Stimulated activated CD8-positive, alpha-beta memory T cell treated with anti-CD3 and anti-CD28 coated beads, Interleukin-2, amount 100 ng/mL, for 1 hour (primary cell): ENCODE measurements around the gene AGAP1.

ENCODE experiments used
- DNase-seq, 2 donors: peaks; one replicate each; pipeline ENCODE4 v3.0.0-alpha.2; 2020; ENCODE audit warnings: low read depth in 2 of 2

AGAP1 gene

DNA sequence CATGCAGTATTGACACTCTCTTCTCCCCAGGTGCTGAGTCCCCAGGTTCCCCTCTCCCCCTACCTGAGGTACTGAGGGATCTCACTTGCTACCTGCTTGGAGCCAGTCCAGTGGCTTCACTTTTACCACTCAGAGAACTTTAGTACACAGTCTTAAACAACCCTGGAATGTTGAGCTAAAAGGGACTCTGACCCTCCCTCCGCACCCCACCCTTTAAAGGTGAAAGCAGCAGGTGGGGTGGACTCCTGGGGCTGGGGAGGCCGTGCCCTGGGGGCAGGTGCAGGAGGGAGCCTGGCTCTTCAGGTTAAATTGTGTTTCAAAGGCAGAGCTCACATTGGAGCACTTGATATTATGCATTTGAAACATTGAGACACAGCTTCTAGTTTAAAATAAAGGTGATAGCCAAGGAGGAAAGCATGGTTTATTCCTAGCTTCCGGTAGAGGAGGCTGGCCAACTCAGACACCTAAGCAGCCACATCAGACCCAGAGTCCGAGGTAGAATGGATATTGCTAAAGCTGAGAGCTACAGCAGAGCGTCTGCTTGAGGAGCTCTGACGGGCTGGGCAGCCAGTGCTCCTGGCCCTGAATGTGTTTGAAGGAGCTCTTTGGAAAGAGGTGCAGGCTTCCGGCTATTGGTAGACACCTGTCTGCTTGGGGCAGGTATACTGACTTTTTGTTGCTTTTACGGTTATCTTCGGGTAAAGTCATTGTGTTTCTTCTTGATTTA lies 196.4 kb downstream of the AGAP1 start:
- DNase-seq: no peak

DNA sequence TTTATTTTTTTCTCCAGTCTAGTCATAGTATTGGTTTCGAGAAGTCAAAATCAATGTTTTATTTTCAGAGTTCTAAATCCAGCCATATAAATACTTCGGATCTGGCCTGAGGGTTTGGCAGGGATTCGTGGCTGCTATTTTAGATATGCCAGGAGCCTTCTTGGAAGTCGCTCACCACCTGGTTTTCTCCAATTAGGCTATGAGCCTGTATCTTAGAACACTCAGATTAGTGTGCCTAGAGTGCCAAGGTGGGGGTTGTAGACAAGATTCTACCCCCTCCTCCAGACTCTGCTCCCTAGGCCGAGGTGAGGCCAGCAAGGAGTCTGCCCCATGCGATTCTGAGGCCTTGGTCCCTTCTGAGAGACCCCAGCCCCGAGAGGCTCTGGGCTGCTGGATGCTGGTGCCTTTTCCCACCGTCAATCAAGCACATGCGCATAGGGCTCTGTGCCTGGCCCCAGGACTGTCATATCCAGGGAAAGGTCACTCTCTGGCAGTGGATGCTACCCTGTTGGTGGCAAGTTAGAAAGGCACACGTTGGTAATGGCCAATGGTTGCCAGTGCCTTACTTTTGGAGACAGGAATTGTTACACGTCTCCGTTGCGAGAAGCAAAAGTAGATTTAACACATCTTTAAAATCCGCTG lies 197.1 kb downstream of the AGAP1 start:
- DNase-seq: no peak

DNA sequence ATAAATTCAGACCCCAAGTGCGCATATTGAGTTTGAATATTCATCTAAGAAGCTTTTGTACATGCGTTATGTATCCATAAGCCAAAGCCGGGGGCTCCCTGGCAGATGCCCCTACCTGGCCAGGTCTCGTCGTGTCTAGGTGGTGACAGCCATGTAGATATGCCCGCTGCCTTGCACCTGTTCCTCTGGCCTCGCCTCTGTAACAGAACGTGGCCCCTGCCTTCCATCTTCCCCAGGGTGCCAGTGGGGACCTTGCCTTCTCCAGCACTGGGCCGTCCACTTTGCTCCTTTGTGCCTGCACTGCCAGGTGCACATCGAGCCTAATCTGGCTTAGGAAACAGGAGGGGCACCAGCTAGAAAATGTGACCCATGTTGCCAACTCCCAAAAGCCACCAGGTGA lies 198.2 kb downstream of the AGAP1 start:
- no peak for DNase-seq

DNA sequence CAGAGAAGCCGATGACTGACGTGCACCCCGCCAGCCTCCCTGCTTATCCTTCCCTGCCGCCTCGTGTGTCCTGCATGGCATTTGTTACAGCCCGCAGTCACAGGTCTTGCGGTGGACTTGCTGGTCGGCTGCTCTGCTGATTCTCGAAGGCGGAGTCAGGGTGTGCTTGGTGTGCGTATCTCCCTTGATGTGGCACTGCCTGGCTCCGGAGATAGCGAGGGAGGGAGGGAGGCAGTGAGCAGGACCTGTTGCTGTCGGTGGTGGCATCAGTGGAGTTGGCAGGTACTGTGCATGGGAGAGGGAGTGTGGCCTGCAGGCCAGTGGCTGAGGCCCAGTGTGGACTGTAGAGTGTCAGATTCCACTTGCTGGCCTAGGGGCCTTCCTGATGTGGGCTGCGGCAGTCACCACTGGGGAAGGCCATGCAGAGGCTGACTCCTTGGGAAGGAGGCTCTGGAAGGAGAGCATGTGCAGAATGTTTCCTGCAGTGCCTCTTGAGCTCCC lies 198.9 kb downstream of the AGAP1 start:
- DNase-seq: no peak

DNA sequence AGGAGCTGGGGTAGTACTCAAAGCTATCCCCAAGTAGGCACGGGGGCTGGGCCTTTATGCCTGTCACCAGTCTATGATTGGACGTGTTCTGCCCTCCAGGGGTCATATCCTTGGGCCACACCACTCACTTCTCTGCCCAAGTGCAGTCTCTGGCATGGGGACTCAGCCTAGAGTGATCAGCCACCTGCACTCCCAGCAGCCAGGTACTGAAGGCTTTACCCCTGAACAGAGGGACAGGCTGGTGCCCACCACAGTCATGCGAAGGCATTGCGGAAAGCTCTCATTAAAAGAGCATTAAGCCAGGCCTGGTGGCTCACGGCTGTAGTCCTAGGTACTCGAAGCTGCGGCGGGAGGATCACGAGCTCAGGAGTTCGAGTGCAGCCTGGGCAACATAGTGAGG lies 199.4 kb downstream of the AGAP1 start:
- no peak for DNase-seq

DNA sequence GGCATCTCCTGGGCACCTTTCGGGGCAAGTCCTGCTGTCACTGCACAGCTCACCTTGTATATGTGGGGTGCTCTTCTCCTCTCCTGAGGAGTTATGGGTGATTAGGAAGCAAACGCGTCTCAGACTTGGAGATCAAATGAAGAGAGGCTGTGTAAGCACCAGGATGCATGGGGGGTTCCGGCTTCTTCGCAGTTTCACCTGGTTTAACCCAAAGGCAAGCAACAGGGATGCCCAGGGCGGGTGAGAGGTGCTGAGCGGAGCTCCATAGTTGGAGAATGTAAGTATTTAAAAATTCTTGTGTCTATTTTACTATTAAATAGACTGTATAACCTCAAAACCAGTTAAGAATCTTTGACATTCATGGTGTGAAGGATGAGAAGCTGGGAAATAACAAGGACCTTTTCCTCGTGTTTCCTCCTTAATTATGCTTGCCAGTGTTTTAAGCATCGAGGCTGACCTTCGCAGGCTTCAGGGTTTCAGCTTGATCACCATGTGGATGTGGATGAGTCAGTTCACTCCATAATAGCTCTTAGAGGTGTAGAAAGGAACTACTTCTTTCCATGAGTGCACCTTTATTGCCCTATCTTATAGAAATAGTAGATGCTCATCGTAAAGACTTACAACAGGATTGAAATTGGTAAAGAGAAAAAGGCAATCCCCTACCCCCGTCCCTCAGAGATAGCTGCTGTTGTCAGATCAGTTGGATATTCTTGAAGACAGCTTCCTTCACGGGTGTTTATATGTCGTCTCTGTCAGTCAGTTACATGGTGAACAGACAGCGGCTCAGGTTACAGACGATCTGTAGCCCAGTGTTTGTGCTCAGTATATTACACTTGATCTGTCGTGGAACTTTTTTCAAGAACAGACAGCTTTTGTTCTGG lies 201.1 kb downstream of the AGAP1 start:
- no peak for DNase-seq

DNA sequence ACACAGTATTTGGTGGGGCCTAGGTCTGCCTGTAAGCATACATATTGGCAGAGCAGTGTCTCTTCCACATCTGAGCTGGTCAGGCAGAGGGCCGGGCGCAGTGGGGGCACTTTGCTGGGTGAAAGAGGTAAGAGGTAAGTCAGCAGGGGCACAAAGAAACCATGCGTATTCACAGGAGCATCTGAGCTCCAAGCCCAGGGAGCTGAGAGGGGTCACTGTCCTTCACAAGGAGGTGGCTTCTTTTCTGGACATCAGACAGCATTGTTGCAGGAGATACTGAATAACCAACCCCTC lies 201.7 kb downstream of the AGAP1 start:
- DNase-seq: no peak

DNA sequence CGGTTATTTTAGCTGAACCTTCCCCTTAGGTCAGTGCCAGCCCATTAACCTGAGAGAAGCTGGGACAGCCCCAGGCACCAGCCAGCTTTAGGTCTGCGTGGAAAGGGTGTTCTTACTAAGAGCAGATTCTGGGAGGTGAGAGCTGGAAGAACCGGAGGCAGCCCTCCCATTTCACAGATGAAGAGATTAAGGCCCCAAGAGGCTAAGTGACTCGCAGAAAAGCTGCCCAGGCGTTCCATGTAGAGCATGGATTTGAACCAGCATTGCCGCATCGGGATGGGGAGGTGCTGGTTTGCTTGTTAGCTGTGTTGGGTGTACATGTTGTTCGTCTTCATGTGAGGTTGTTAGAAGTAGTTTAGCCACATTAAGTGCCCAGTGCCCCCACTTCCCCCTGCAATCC lies 203.2 kb downstream of the AGAP1 start:
- no peak for DNase-seq

DNA sequence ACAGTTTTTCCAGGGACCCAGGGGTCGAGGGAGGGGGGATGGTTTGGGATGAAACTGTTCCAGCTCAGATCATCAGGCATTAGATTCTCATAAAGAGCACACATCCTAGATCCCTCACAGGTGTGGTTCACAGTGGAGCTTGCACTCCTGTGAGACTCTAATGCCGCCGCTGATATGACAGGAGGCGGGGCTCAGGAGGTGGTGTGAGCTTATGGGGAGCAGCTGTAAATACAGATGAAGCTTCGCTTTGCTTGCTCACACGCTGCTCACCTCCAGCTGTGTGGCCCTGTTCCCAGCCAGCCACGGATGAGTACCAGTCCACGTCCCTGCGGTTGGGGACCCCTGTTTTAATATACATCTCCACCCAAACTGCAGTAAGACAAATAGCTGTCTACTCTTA lies 204.2 kb downstream of the AGAP1 start:
- DNase-seq: no peak

DNA sequence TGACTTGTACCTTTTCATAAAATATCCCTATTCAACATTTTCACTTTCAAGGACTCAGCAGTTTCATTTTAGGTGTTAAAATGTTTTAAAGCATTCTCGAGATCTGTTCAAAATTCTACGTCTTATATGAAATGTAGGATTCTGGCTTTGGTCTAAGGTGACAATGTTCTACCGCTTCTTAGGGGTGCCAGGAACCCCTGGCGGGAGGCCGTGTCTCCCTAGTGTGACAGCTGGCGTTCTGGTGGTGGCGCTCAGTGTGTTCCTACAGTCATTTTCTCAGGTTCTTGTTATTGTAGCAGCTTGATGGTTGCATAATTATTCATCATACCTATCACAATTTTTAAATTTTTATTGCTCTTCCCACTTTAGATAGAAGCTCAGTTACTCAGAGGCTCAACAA lies 204.6 kb downstream of the AGAP1 start:
- no peak for DNase-seq

DNA sequence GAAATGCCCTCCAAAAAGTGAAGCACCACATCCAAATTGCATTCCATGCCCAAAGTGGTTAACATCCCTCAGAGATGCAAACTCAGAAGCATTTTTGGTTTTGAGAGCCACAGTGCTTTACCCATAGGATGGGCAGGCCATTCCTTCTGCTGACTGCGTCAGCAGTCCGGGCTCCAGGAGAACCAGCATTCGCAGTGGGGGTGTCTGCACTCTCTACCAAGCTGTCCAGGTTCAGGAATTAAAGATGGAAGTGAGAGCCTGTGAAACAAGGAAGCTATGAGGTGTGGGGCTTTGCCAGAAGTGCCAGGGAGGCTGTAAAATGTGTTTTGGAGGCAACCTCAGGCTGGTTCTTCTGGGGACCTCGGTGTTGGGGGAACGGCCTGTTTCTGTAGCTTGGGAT lies 205.7 kb downstream of the AGAP1 start:
- no peak for DNase-seq

DNA sequence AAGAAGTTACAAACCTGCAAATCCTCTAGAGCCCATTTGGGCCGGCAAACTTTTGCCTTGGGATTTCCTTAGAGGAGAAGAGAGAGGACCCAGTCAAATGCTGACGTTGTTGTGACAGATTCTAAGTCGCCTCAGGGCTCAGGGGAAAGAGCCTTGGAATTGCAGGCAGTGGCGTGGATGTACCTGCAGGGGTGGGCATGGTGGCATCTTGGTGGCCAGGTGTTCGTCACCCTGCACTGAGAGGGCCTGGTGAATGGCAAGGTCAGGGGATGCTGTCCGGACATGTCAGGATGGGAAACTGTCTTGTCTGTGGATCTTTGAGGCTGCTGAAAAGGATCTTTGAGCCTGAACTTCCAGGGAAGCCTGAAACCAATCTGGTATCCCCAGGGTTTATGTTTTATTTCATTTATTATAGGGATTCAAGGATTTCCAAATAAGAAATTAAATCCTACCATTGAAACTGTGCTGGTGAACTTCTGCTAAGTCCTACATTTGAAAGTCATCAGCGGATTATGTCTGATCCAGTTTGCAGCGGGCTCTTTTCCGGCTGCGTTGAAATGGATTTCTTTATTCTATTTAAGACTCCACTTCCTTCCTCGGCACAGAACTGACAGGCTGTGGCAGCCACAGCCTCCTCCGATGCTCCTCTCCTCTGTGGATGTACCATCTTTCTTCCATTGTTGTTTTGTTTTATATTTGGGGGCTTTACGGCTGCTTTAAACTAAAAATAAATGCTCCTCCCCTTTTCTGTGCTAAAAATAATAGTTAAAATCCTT lies 207.6 kb downstream of the AGAP1 start:
- no peak for DNase-seq

DNA sequence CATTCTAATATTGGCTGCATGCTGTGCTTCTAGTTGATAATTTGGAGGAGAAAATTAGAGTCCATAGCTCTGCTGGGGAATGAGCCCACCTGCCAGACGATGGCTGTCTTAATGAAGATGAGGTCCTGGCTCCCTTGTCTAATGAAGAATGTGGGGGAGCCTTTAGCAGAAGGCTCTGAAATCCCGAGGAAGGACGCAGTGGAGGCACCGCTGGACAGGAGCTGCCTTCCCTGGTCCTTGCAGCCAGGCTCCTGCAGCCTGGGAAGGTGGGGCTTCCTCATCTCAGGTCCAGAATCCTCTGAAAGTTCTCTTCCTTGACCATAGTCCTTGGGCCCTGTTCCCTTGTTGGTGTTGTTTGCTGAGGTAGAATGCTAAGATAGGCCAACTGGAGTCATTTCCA lies 208.3 kb downstream of the AGAP1 start:
- DNase-seq: no peak

DNA sequence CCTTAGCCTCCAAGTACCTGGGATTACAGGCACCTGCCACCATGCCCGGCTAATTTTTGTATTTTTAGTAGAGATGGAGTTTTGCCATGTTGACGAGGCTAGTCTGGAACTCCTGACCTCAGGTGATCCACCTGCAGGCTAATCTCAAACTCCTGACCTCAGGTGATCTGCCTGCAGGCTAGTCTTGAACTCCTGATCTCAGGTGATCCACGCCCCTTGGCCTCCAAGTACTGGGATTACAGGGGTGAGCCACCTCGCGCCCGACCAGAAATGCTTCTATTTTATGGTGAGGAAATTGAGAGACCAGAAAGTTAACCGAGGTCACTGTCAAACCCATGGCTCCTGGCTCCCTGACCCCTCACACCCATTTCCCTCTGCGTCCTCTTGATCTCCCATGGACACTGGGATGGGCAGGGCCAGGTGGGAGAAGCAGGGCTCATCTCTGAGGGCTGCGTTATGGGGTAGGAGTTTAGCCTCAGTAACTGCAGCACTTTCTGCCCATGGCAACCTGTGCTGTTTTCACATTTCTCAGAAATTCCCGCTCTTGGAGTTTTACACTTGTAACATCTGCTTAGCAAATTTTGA lies 210.0 kb downstream of the AGAP1 start:
- DNase-seq: no peak

DNA sequence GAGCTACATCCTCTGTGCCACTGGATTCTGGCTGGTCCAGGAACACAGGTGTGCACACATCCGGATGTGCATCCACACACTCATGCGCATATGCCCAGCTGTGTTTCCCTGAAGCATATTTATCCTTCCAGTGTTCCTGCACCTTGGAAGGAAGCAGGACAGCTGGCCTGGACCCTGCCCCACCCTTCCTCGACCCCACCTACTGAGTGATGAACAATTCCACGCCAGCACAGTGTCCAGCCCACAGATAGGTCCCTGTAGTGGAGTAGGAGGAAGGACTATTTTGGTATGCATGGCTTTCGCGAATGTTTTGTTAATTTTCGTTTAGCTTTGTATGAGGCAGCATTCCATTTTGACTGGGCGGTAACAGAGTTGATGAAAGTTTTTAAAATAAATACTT lies 211.5 kb downstream of the AGAP1 start:
- DNase-seq: no peak

DNA sequence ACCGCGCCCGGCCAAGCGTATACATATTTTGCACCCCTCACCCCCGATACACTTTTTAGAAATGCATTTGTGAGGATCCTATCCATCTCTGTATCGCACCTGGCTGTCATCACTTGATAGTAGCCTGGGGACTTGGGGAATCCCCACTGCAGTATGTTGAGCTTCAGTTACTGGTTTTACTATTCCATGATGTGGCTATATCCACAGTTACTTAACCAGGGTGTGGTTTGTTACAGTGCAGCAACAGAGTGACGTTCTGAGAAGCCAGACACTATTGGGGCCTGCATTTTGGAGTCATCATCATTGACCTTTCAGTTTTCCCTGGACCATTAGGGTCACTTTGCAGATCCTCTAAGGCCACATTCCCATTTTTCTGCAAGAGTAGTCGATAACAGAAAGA lies 212.7 kb downstream of the AGAP1 start:
- DNase-seq: no peak

DNA sequence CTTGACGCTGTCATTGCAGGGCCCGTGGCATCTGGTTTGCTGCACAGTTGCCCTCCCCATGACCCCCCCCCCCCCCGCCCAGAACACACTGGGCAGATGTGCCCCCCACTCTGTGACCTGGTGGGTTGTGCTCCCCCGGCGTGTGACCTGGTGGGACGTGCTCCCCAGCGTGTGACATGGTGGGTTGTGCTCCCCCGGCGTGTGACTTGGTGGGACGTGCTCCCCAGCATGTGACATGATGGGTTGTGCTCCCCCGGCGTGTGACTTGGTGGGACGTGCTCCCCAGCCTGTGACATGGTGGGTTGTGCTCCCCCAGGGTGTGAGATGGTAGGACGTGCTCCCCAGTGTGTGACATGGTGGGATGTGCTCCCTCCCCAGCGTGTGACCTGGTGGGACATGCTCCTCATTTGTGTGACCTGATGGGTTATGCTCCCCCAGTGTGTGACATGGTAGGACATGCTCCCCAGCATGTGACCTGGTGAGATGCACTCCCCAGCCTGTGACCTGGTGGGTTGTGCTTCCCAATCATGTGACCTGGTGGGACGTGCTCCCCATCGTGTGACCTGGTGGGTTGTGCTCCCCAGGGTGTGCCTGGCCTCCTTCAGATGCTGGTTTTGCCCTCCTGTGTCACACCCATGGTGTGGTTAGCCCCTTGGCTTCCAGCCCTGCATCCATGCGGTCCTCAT lies 213.7 kb downstream of the AGAP1 start:
- DNase-seq: no peak

DNA sequence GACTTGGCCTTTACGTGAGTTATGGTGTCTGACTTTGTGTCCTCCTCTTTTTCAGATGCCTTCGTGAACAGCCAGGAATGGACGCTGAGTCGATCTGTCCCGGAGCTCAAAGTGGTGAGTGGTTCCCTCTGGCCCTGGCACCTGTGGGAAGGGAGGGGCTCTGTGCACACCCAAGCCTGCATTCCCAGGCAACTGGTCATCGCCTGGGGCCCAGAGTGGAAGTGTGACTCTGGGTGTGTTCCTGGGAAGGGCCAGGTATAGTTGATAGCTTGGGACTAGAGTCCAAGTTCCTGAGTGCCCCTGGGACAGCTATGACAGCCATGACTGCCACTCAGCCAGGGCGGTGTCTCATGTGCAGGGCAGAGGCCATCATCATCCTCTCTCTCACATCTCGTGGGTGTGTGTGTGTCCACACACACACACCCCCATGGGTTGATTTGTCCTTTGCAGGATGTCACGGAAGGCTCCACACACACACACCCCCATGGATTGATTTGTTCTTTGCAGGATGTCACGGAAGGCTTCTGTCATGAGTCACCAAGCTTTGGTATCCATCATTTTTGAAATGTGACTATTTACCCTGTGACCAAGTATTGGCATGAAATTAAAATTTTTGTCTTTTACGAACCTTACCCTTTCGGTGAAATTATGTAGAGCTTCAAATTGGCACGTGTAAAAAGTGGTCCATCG lies 215.4 kb downstream of the AGAP1 start:
- DNase-seq: no peak

DNA sequence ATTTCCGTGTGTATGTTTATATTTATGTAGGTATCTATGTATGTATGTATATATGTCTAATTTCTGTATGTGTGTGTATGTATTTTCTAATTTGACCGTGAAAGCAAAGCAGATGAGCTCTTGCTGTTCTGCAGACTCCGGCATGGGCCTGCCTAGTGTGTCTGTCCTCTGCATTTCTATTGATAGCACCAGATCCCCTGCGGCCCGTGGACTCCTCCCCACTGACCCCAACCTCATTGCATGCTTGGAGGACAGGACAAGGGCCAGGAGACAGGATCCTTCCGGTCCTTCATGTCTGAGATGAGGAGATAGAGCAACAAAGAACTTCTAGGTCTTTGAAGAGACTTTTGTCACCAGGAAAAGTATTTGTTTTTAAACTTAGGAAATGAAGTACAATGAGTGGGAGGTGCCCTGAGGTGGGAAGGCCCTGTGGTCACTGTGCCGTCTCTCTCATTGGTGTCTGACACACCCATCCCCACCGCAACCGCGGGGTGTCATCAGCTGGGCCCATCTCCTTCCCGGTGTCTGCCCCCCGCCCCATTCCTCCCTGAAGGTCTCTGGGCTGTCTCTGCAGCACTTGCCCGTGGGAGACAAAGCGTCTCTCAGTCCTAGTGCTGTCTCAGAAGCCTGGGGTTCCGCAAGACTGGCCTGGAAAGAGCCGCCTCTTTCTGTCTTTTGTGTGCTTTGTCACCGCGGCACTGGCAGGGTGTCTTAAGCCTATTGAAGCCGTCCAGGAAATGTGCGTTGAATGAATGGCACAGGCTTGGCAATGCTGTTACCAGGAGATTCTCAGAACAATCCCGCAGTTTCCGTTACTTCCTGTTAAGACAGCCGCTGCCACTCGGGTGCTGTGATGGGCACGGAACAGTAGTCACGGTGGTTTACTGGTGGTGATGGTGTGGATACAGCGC lies 216.4 kb downstream of the AGAP1 start:
- no peak for DNase-seq
